ENCODE results near the gene PPP1R27.

DNA sequence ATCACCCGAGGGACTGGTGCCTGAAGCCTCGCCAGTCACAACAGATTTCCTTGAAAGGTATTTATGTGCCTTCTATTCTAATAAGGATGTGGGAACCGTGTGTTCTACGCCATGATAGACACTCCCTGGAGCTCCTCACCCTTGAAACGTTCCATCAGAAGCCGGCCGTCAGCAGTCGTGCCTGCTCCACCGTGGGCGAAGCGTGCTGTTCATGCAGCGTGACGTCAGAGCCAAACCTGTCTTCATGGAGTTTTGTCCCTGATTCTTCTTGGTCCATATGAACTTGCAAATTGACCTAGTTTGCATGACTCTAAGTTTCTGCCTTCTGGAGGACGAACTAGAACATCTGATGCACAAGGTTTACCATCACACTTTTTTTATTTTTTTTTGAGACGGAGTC, 4.5 kb upstream of the PPP1R27 start:
- TF ChIP-seq, protein P1, sequence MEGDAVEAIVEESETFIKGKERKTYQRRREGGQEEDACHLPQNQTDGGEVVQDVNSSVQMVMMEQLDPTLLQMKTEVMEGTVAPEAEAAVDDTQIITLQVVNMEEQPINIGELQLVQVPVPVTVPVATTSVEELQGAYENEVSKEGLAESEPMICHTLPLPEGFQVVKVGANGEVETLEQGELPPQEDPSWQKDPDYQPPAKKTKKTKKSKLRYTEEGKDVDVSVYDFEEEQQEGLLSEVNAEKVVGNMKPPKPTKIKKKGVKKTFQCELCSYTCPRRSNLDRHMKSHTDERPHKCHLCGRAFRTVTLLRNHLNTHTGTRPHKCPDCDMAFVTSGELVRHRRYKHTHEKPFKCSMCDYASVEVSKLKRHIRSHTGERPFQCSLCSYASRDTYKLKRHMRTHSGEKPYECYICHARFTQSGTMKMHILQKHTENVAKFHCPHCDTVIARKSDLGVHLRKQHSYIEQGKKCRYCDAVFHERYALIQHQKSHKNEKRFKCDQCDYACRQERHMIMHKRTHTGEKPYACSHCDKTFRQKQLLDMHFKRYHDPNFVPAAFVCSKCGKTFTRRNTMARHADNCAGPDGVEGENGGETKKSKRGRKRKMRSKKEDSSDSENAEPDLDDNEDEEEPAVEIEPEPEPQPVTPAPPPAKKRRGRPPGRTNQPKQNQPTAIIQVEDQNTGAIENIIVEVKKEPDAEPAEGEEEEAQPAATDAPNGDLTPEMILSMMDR (IDR thresholded peaks at IDR 0.05) = no peak
- TF ChIP-seq POLR2A (IDR thresholded peaks at IDR 0.05) = no peak

All from body of pancreas (tissue), 4 donors.